Measurements from ENCODE around the gene HTR3A.

The HTR3A gene

DNA sequence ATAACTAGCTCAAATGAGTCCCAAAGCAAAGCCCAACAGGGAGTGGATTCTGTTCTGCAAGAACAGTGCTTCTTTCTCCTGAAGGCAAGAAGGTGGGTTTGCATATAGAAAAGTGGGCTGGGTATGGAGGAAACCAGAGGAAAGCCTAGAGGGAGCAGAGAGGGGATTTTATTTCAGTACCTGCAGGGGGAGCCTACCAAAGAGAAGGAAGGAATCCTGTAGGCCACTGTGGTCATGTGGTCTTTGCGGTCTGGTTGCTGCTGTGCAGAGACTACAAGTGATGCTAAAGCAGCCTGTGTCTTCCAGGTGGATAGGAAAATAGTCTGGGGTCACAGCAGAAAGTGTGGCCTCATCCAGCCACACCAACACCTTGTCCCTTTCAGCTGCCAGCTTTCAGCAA lies 51.4 kb downstream of the HTR3A start:
- Histone ChIP-seq H3K27ac (ENCODE audit: low read depth, low read length) (no peak overlapping the region), H3F3A (ENCODE audit: insufficient read depth) (no peaks in the 10 kb centered on the region), H3K4me3 (ENCODE audit: insufficient read depth, low read length, poor library complexity, severe bottlenecking) (no peak overlapping the region), H4K20me1 (ENCODE audit: low read depth, low read length) (no peaks in the 10 kb centered on the region), H3K4me2 (ENCODE audit: low read depth, low read length, poor library complexity, severe bottlenecking) (no peak overlapping the region), H3K9me2 (replicated peaks; ENCODE audit: insufficient read depth, low read length) (no peaks in the 10 kb centered on the region), H3K9me3 (ENCODE audit: insufficient read depth, low read length) (no peaks in the 10 kb centered on the region), H3K36me3 (ENCODE audit: low read length) (no peaks in the 10 kb centered on the region), H2AFZ (ENCODE audit: low read depth, low read length, severe bottlenecking) (no peak overlapping the region), H3K79me2 (ENCODE audit: insufficient read depth, low read length) (no peaks in the 10 kb centered on the region), H3K9ac (ENCODE audit: low read length) (no peak overlapping the region), H3K27me3 (ENCODE audit: low read length) (no peaks in the 10 kb centered on the region)
- TF ChIP-seq, protein P1, sequence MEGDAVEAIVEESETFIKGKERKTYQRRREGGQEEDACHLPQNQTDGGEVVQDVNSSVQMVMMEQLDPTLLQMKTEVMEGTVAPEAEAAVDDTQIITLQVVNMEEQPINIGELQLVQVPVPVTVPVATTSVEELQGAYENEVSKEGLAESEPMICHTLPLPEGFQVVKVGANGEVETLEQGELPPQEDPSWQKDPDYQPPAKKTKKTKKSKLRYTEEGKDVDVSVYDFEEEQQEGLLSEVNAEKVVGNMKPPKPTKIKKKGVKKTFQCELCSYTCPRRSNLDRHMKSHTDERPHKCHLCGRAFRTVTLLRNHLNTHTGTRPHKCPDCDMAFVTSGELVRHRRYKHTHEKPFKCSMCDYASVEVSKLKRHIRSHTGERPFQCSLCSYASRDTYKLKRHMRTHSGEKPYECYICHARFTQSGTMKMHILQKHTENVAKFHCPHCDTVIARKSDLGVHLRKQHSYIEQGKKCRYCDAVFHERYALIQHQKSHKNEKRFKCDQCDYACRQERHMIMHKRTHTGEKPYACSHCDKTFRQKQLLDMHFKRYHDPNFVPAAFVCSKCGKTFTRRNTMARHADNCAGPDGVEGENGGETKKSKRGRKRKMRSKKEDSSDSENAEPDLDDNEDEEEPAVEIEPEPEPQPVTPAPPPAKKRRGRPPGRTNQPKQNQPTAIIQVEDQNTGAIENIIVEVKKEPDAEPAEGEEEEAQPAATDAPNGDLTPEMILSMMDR (IDR thresholded peaks at IDR 0.05; ENCODE audit: insufficient read depth, low read length, poor library complexity, severe bottlenecking): no peak
- no peak for TF ChIP-seq EZH2phosphoT487 (conservative IDR thresholded peaks at IDR 0.05; ENCODE audit: low read length)

DNA sequence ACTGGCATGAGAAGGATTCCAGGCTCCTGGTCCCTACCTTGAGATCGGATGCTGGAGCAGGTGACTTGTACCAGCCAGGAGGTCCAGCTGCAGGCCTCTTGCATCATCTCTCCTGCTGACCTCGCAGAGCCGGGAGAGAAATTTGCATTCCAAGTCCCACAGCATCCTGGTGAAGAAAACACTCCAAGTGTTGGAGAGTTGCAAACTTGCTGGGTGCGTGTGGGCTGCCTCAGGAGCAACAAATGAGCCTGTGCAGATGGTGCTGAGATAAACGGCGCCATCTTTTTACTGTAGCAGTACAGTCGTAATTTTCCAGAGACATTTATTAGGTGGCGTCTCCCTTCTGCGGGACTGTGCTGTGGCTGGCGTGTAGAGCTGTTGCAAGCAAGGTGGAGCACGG lies 52.5 kb downstream of the HTR3A start:
- Histone ChIP-seq H4K20me1 (ENCODE audit: low read depth, low read length) (no peaks in the 10 kb centered on the region), H3K36me3 (ENCODE audit: low read length) (no peaks in the 10 kb centered on the region), H3K27ac (ENCODE audit: low read depth, low read length) (no peak overlapping the region), H3K9me2 (replicated peaks; ENCODE audit: insufficient read depth, low read length) (no peaks in the 10 kb centered on the region), H3K27me3 (ENCODE audit: low read length) (no peaks in the 10 kb centered on the region), H3K79me2 (ENCODE audit: insufficient read depth, low read length) (no peaks in the 10 kb centered on the region), H3K9ac (ENCODE audit: low read length) (no peak overlapping the region), H3K9me3 (ENCODE audit: insufficient read depth, low read length) (no peaks in the 10 kb centered on the region), H2AFZ (ENCODE audit: low read depth, low read length, severe bottlenecking) (no peak overlapping the region), H3F3A (ENCODE audit: insufficient read depth) (no peaks in the 10 kb centered on the region), H3K4me2 (ENCODE audit: low read depth, low read length, poor library complexity, severe bottlenecking) (no peak overlapping the region), H3K4me3 (ENCODE audit: insufficient read depth, low read length, poor library complexity, severe bottlenecking) (no peak overlapping the region)
- no peak for TF ChIP-seq EZH2phosphoT487 (conservative IDR thresholded peaks at IDR 0.05; ENCODE audit: low read length)
- TF ChIP-seq, protein P1 (IDR thresholded peaks at IDR 0.05; ENCODE audit: insufficient read depth, low read length, poor library complexity, severe bottlenecking): no peak

DNA sequence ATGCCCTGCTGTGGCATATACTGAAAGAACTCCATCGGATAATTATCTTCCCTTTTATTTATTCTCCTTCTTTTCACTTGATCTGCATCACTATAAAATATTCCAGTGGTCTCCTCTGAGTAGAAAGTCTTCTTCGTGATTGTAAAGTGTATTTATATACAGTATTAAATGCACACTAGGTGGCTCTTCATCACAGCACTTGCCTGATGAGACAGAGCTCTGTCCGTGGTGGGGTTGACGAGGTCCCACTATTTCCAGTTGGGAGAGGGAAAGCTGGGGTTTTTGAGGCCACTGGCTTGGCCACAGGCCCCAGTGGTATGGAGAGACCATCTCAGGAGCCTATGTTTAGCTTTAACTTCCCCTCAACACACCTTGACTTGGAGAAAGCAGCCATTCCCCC lies 53.0 kb downstream of the HTR3A start:
- H3K79me2 ChIP-seq (ENCODE audit: insufficient read depth, low read length): no peaks in the 10 kb centered on the region
- TF ChIP-seq EZH2phosphoT487 (conservative IDR thresholded peaks at IDR 0.05; ENCODE audit: low read length): no peak
- TF ChIP-seq, protein P1 (IDR thresholded peaks at IDR 0.05; ENCODE audit: insufficient read depth, low read length, poor library complexity, severe bottlenecking): no peak
- H3K9me2 ChIP-seq (replicated peaks; ENCODE audit: insufficient read depth, low read length): no peaks in the 10 kb centered on the region
- H3K27me3 ChIP-seq (ENCODE audit: low read length): no peaks in the 10 kb centered on the region
- no peaks in the 10 kb centered on the region for H4K20me1 ChIP-seq (ENCODE audit: low read depth, low read length)
- H3F3A ChIP-seq (ENCODE audit: insufficient read depth): no peaks in the 10 kb centered on the region
- no peak overlapping the region for H3K4me3 ChIP-seq (ENCODE audit: insufficient read depth, low read length, poor library complexity, severe bottlenecking)
- no peak overlapping the region for H3K9ac ChIP-seq (ENCODE audit: low read length)
- H3K4me2 ChIP-seq (ENCODE audit: low read depth, low read length, poor library complexity, severe bottlenecking): no peak overlapping the region
- H3K27ac ChIP-seq (ENCODE audit: low read depth, low read length): no peak overlapping the region
- no peaks in the 10 kb centered on the region for H3K36me3 ChIP-seq (ENCODE audit: low read length)
- H3K9me3 ChIP-seq (ENCODE audit: insufficient read depth, low read length): no peaks in the 10 kb centered on the region
- no peak overlapping the region for H2AFZ ChIP-seq (ENCODE audit: low read depth, low read length, severe bottlenecking)

All from SU-DHL-6 (cell line).